HCT116 (cell line): Measurements from ENCODE around the gene PRKAG2. TPM values are rescaled to one million over a fixed set of nuclear protein-coding genes. Genes with fewer than 3 reads are reported as not detected.

Source experiments
- ATAC-seq: fragments of 200-7000 bp; cut with Tn5 transposase; 2 replicates; pipeline ENCODE4 v1.9.1; 2020; ENCODE audit warnings: mild to moderate bottlenecking, moderate library complexity
- BruUV-seq: library from RNA; stranded (reverse); fragments of 400-500 nt; replicated peaks from 2 replicates; lab custom pipeline; 2021; lab: Mats Ljungman, UMichigan
- CTCF ChIA-PET: fragments of 300-600 bp; sonication (Branson Sonifier 250); formaldehyde crosslinking; loops from one replicate; lab custom pipeline; 2021; ENCODE audit warnings: antibody characterized with exemption; lab: Charles Lee
- POLR2A ChIA-PET: fragments of 300-600, 350-600 bp; sonication (Branson Sonifier 250); formaldehyde crosslinking; loops from one replicate; lab custom pipeline; 2021; ENCODE audit warnings: antibody characterized with exemption; lab: Charles Lee
- RAD21 ChIA-PET, 2 experiments: fragments of 300-600 bp; sonication (Branson Sonifier 250); formaldehyde crosslinking; loops; one replicate each; lab custom pipeline; 2023; ENCODE audit warnings: low total read pairs in 2 of 2; ENCODE audit not compliant: uncharacterized antibody in 2 of 2, unreplicated experiment in 2 of 2, low non-redundant PET in 1 of 2; lab: Charles Lee
- DNase-seq: peaks from one replicate; pipeline ENCODE4 v3.0.0-alpha.2; 2010; ENCODE audit warnings: low read depth, low spot score
- H2AFZ ChIP-seq: fragments of 200-600 bp; shearing (Covaris generic), sonication (generic); 2 replicates; pipeline ENCODE4 v1.6.1; 2017; ENCODE audit warnings: low read depth, mixed run types, mixed read lengths, antibody characterized with exemption, low read length; ENCODE audit not compliant: poor library complexity, severe bottlenecking
- H3K27ac ChIP-seq: 2 replicates; pipeline ENCODE4 v1.5.1; 2012; ENCODE audit warnings: low read depth, low read length
- H3K27me3 ChIP-seq: fragments of 200-600 bp; sonication (generic); 2 replicates; pipeline ENCODE4 v1.6.1; 2016; ENCODE audit warnings: mixed run types, low read length, mixed read lengths; ENCODE audit not compliant: insufficient read depth
- H3K36me3 ChIP-seq, 2 experiments: fragments of 200-500 bp in 1 of 2; fragments of 200-600 bp in 1 of 2; sonication (Bioruptor generic) in 1 of 2; sonication (generic) in 1 of 2; 2 replicates each; pipeline versions ENCODE4 v1.5.1 to v1.6.1; 2014 to 2016; ENCODE audit warnings: low read length in 2 of 2, inconsistent platforms in 1 of 2, mixed read lengths in 1 of 2, mixed run types in 1 of 2; ENCODE audit not compliant: insufficient read depth in 2 of 2, control insufficient read depth in 1 of 2
- H3K4me1 ChIP-seq, 2 experiments: fragments of 200-600 bp in 1 of 2; sonication (generic) in 1 of 2; 2 replicates each; pipeline versions ENCODE4 v1.5.1 to v1.6.1; 2012 to 2017; ENCODE audit warnings: low read length in 2 of 2, inconsistent platforms in 1 of 2, mild to moderate bottlenecking in 1 of 2, mixed read lengths in 1 of 2, mixed run types in 1 of 2, moderate library complexity in 1 of 2; ENCODE audit not compliant: insufficient read depth in 2 of 2, control insufficient read depth in 1 of 2
- H3K4me2 ChIP-seq: fragments of 200-600 bp; sonication (generic); 2 replicates; pipeline ENCODE4 v1.6.1; 2017; ENCODE audit warnings: mixed run types, low read length, mixed read lengths
- H3K4me3 ChIP-seq, 2 experiments: fragments of 200-600 bp in 1 of 2; sonication (generic) in 1 of 2; replicated peaks in 1 of 2; 2 replicates each; pipeline ENCODE4 v1.5.1; 2011 to 2016; ENCODE audit warnings: low read length in 2 of 2, control low read depth in 1 of 2, low read depth in 1 of 2, mild to moderate bottlenecking in 1 of 2, mixed read lengths in 1 of 2, mixed run types in 1 of 2
- H3K79me2 ChIP-seq: fragments of 200-600 bp; sonication (generic); 2 replicates; pipeline ENCODE4 v1.6.1; 2017; ENCODE audit warnings: mild to moderate bottlenecking, mixed run types, low read length, moderate library complexity, mixed read lengths; ENCODE audit not compliant: insufficient read depth
- H3K9ac ChIP-seq: fragments of 200-600 bp; sonication (generic); 2 replicates; pipeline ENCODE4 v1.6.1; 2016; ENCODE audit warnings: low read length, mixed read lengths
- H3K9me2 ChIP-seq: fragments of 200-600 bp; sonication (generic), shearing (Covaris generic); 2 replicates; pipeline ENCODE4 v1.6.1; 2017; ENCODE audit warnings: mixed run types, mild to moderate bottlenecking, moderate library complexity; ENCODE audit not compliant: insufficient read depth
- H3K9me3 ChIP-seq, 2 experiments: fragments of 200-500 bp in 1 of 2; fragments of 200-600 bp in 1 of 2; sonication (Bioruptor generic) in 1 of 2; sonication (generic) in 1 of 2; 2 replicates each; pipeline ENCODE4 v1.6.1; 2014 to 2017; ENCODE audit warnings: low read length in 2 of 2, mixed read lengths in 2 of 2, inconsistent platforms in 1 of 2, low read depth in 1 of 2, mild to moderate bottlenecking in 1 of 2, mixed run types in 1 of 2, moderate library complexity in 1 of 2; ENCODE audit not compliant: control insufficient read depth in 1 of 2, insufficient read depth in 1 of 2
- H4K20me1 ChIP-seq: fragments of 200-600 bp; sonication (generic), shearing (Covaris generic); 2 replicates; pipeline ENCODE4 v1.6.1; 2017; ENCODE audit warnings: mixed run types, mild to moderate bottlenecking, moderate library complexity; ENCODE audit not compliant: insufficient read depth
- CBX3 ChIP-seq: IDR thresholded peaks from 2 replicates; pipeline ENCODE4 v1.6.1; 2012; ENCODE audit warnings: low read depth
- CEBPB ChIP-seq: IDR thresholded peaks from 2 replicates; pipeline ENCODE4 v1.6.1; 2012; ENCODE audit warnings: low read depth
- EGR1 ChIP-seq: IDR thresholded peaks from 2 replicates; pipeline ENCODE4 v1.6.1; 2012; ENCODE audit warnings: low read depth
- ELF1 ChIP-seq: IDR thresholded peaks from 2 replicates; pipeline ENCODE4 v1.6.1; 2012; ENCODE audit warnings: low read depth, borderline replicate concordance
- EZH2 ChIP-seq: fragments of 200-600 bp; sonication (generic); IDR thresholded peaks from 2 replicates; pipeline ENCODE4 v1.6.1; 2017; ENCODE audit warnings: antibody characterized with exemption, mixed run types
- FOSL1 ChIP-seq: IDR thresholded peaks from 2 replicates; pipeline ENCODE4 v1.6.1; 2012; ENCODE audit warnings: low read depth
- JUND ChIP-seq: IDR thresholded peaks from 2 replicates; pipeline ENCODE4 v1.6.1; 2012
- POLR2AphosphoS5 ChIP-seq: IDR thresholded peaks from 2 replicates; pipeline ENCODE4 v1.6.1; 2011; ENCODE audit warnings: mild to moderate bottlenecking, low read depth, low read length, moderate library complexity
- SIN3A ChIP-seq: IDR thresholded peaks from 2 replicates; pipeline ENCODE4 v1.6.1; 2012; ENCODE audit warnings: low read depth
- SP1 ChIP-seq: IDR thresholded peaks from 2 replicates; pipeline ENCODE4 v1.6.1; 2012; ENCODE audit warnings: low read depth
- SRF ChIP-seq: IDR thresholded peaks from 2 replicates; pipeline ENCODE4 v1.6.1; 2012; ENCODE audit warnings: low read depth
- TCF7L2 ChIP-seq: IDR thresholded peaks from 2 replicates; pipeline ENCODE4 v1.7.0; 2011; ENCODE audit warnings: borderline replicate concordance, inconsistent platforms; ENCODE audit not compliant: insufficient read depth, insufficient read length; ENCODE audit errors: extremely low read depth
- YY1 ChIP-seq: IDR thresholded peaks from 2 replicates; pipeline ENCODE4 v1.6.1; 2011; ENCODE audit warnings: low read length, low read depth, moderate library complexity, mild to moderate bottlenecking; ENCODE audit not compliant: insufficient replicate concordance; ENCODE audit errors: extremely low read depth
- ZBTB33 ChIP-seq: IDR thresholded peaks from 2 replicates; pipeline ENCODE4 v1.6.1; 2011; ENCODE audit warnings: mild to moderate bottlenecking, low read length, moderate library complexity; ENCODE audit not compliant: insufficient replicate concordance; ENCODE audit errors: extremely low read depth
- ZNF274 ChIP-seq: fragments of 200-500 bp; sonication (Bioruptor generic); IDR thresholded peaks from 2 replicates; pipeline ENCODE4 v1.6.1; 2014; ENCODE audit warnings: mild to moderate bottlenecking, low read depth, low read length, inconsistent platforms
- intact Hi-C: fragments of 100-400 bp; cut with micrococcal nuclease; formaldehyde crosslinking; loops from 2 replicates; pipeline ENCODE4 v1.10.0; 2022
- total RNA-seq: library from RNA; stranded (reverse); gene quantifications from one replicate; pipeline ENCODE4 v1.2.1, GENCODE V29; 2021; ENCODE audit not compliant: unreplicated experiment
- TF ChIP-seq, protein P1 (sequence below): IDR thresholded peaks from 2 replicates; pipeline ENCODE4 v1.6.1; 2012
- TF ChIP-seq, protein P2 (sequence below): IDR thresholded peaks from 2 replicates; pipeline ENCODE4 v1.6.1; 2012

The PRKAG2 gene
- total RNA-seq, 1 experiment from 2014 or later: 23.6 TPM

DNA sequence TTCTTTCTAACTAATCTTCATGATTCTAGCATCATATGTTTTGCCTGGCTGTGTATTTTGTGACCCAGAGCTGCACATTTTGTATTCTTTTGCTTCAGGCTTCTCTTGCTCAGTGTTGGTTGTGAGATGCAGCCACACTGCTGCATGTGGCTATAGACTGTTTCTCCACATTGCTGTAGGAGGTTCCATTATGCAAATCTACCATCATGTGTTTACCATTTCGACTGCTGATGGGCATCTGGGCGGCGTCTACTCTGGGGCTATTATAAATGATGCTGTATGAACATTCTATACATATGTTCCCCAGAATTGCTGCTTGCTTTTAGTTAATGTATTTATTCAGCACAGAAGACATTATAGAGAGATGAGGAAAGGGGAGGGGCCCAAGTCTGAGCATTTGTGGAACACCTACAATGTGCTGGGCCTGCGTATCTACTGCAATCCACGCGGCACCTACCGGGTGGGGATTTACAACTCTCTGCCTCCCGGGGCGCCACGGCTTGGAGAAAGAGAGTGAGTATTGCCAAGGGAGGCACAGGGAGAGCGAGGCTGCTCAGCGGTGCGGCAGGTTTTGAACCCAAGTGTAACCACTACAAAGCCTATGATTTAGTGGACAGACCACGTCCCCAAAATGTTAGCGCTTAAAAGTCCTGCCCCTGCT lies 172.5 kb downstream of the PRKAG2 start:
- Histone ChIP-seq H2AFZ (no peak overlapping the region), H4K20me1 (no peaks in the 10 kb centered on the region), H3K9ac (no peak overlapping the region), H3K79me2 (no peaks in the 10 kb centered on the region), H3K27me3 (no peaks in the 10 kb centered on the region), H3K9me3 (no peaks in the 10 kb centered on the region), H3K4me2 (no peak overlapping the region), H3K4me3 (no peak overlapping the region), H3K36me3 (no peaks in the 10 kb centered on the region), H3K9me2 (no peaks in the 10 kb centered on the region), H3K27ac (no peak overlapping the region), H3K4me1 (peaks cover 5 to 17% of the 10 kb centered on the region in 2 experiments; a peak in 3 of 4 replicates)
- no peak for ATAC-seq
- intact Hi-C loops: no loop called here
- DNase-seq: no peak
- RAD21 ChIA-PET: no interaction called here
- TF ChIP-seq SP1 (no peak), EGR1 (no peak)
- TF ChIP-seq, protein P1, sequence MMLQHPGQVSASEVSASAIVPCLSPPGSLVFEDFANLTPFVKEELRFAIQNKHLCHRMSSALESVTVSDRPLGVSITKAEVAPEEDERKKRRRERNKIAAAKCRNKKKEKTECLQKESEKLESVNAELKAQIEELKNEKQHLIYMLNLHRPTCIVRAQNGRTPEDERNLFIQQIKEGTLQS: no peak
- no TSS peak for BruUV-seq
- POLR2A ChIA-PET: no interaction called here
- CTCF ChIA-PET: no interaction called here

GRCh38 chr7:151702961-151703360 lies 174.0 kb downstream of the PRKAG2 start:
- no peaks in the 10 kb centered on the region for H3K27me3 ChIP-seq
- H3K9me2 ChIP-seq: no peaks in the 10 kb centered on the region
- ATAC-seq (no peak), DNase-seq (no peak)
- CTCF ChIA-PET: no interaction called here
- H3K27ac ChIP-seq: no peak overlapping the region
- RAD21 ChIA-PET: no interaction called here
- H3K4me1 ChIP-seq: peaks cover 5 to 17% of the 10 kb centered on the region in 2 experiments; a peak in 3 of 4 replicates
- H3K4me2 ChIP-seq: no peak overlapping the region
- H3K79me2 ChIP-seq: no peaks in the 10 kb centered on the region
- H3K36me3 ChIP-seq: no peaks in the 10 kb centered on the region
- H3K9me3 ChIP-seq: no peaks in the 10 kb centered on the region
- H3K4me3 ChIP-seq: no peak overlapping the region
- POLR2A ChIA-PET: no interaction called here
- H3K9ac ChIP-seq: no peak overlapping the region
- no TSS peak for BruUV-seq
- no peaks in the 10 kb centered on the region for H4K20me1 ChIP-seq
- intact Hi-C loops: no loop called here
- no peak overlapping the region for H2AFZ ChIP-seq
- no peak for TF ChIP-seq TCF7L2
- no peak for TF ChIP-seq JUND
- TF ChIP-seq EZH2: no peak
- TF ChIP-seq SIN3A: no peak
- no peak for TF ChIP-seq FOSL1
- TF ChIP-seq ZBTB33: no peak
- TF ChIP-seq CBX3: no peak
- TF ChIP-seq SRF: no peak
- TF ChIP-seq, protein P1: no peak
- TF ChIP-seq ELF1: no peak
- TF ChIP-seq YY1: no peak
- TF ChIP-seq, protein P2, sequence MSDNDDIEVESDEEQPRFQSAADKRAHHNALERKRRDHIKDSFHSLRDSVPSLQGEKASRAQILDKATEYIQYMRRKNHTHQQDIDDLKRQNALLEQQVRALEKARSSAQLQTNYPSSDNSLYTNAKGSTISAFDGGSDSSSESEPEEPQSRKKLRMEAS: no peak
- TF ChIP-seq SP1: no peak
- no peak for TF ChIP-seq POLR2AphosphoS5
- no peak for TF ChIP-seq CEBPB
- no peak for TF ChIP-seq ZNF274
